ENCODE data around the gene P2RY14. TPM values are rescaled to one million over a fixed set of nuclear protein-coding genes. Genes with fewer than 3 reads are reported as not detected.
A peak's percentile ranks its signal among the peaks of the same experiment; 100 is the strongest.

The P2RY14 gene
- total RNA-seq, 1 experiment from 2014 or later = not detected

- Histone ChIP-seq H3K79me2 (ENCODE audit: low read depth) (peaks cover 18% of the 10 kb centered on the region), H2AFZ (no peak overlapping the region), H3K4me1 (replicated peaks; ENCODE audit: insufficient read depth) (peaks cover 43% of the 10 kb centered on the region), H3K27me3 (ENCODE audit: insufficient read depth, low read depth) (no peaks in the 10 kb centered on the region), H3K4me2 (no peak overlapping the region), H3K9me2 (ENCODE audit: insufficient read depth) (no peaks in the 10 kb centered on the region), H3K4me3 (no peak overlapping the region), H3K9me3 (ENCODE audit: insufficient read depth, low read depth) (no peaks in the 10 kb centered on the region), H3F3A (ENCODE audit: insufficient read depth, low read depth) (peaks cover 33% of the 10 kb centered on the region), H3K36me3 (ENCODE audit: low read depth) (peaks cover 7% of the 10 kb centered on the region; the same call in 1 of the 2 replicates), H4K20me1 (ENCODE audit: insufficient read depth) (no peaks in the 10 kb centered on the region), H3K27ac (peak overlapping the region; percentile 31; the same call in 1 of the 2 replicates)
- intact Hi-C loops (cut with micrococcal nuclease; ENCODE audit: unreplicated experiment) = loop anchor here (10.0 kb wide), 1 partner anchor 963 kb away; the partner anchor contains the start of gene MBNL1
- TF ChIP-seq EZH2 (IDR thresholded peaks at IDR 0.05; ENCODE audit: low read depth) (no peak), CTCF (conservative IDR thresholded peaks at IDR 0.05) (no peak)
- CTCF ChIA-PET = no interaction called here
- DNase-seq = peak in 1 of 2 experiments; percentile 52
- BruUV-seq (replicated peaks) = no TSS peak
- POLR2A ChIA-PET (ENCODE audit: unreplicated experiment) = no interaction called here
These were observed 23.4 kb upstream of the P2RY14 start for GRCh38 chr3:151301787-151302186.

- intact Hi-C loops (cut with micrococcal nuclease; ENCODE audit: unreplicated experiment) = loop anchor here (10.0 kb wide), 1 partner anchor 964 kb away; the partner anchor contains the start of gene MBNL1
- Histone ChIP-seq H3K79me2 (ENCODE audit: low read depth) (peaks cover 18% of the 10 kb centered on the region), H3K27me3 (ENCODE audit: insufficient read depth, low read depth) (no peaks in the 10 kb centered on the region), H4K20me1 (ENCODE audit: insufficient read depth) (no peaks in the 10 kb centered on the region), H3K4me2 (no peak overlapping the region), H3K4me1 (replicated peaks; ENCODE audit: insufficient read depth) (peaks cover 31% of the 10 kb centered on the region), H3K27ac (no peak overlapping the region), H3K9me3 (ENCODE audit: insufficient read depth, low read depth) (no peaks in the 10 kb centered on the region), H3F3A (ENCODE audit: insufficient read depth, low read depth) (peaks cover 21% of the 10 kb centered on the region), H3K4me3 (no peak overlapping the region), H3K9me2 (ENCODE audit: insufficient read depth) (no peaks in the 10 kb centered on the region), H3K36me3 (ENCODE audit: low read depth) (peaks cover 7% of the 10 kb centered on the region; the same call in 1 of the 2 replicates), H2AFZ (no peak overlapping the region)
- no peak for DNase-seq
- TF ChIP-seq EZH2 (IDR thresholded peaks at IDR 0.05; ENCODE audit: low read depth) = no peak
- TF ChIP-seq CTCF (conservative IDR thresholded peaks at IDR 0.05) = no peak
- ChIA-PET POLR2A (ENCODE audit: unreplicated experiment) (no interaction called here), CTCF (no interaction called here)
- no TSS peak for BruUV-seq (replicated peaks)
These were observed 22.2 kb upstream of the P2RY14 start for GRCh38 chr3:151300539-151300938.

GRCh38 chr3:151299006-151299405 is 20.7 kb upstream of the P2RY14 start:
- BruUV-seq (replicated peaks) = no TSS peak
- ChIA-PET CTCF (interaction anchor here (0.6 kb wide), 1 partner anchor 28 kb away, joined by 5 read pairs; no protein-coding TSS in a partner anchor), POLR2A (ENCODE audit: unreplicated experiment) (no interaction called here)
- DNase-seq = no peak
- no peak overlapping the region for H2AFZ ChIP-seq
- peaks cover 16% of the 10 kb centered on the region for H3K79me2 ChIP-seq (ENCODE audit: low read depth)
- H3K4me3 ChIP-seq = no peak overlapping the region
- H3K36me3 ChIP-seq (ENCODE audit: low read depth) = peaks cover 7% of the 10 kb centered on the region; the same call in 1 of the 2 replicates
- no peak for TF ChIP-seq CTCF (conservative IDR thresholded peaks at IDR 0.05)
- no peaks in the 10 kb centered on the region for H3K9me3 ChIP-seq (ENCODE audit: insufficient read depth, low read depth)
- H3K9me2 ChIP-seq (ENCODE audit: insufficient read depth) = no peaks in the 10 kb centered on the region
- H3K27ac ChIP-seq = no peak overlapping the region
- peaks cover 21% of the 10 kb centered on the region for H3K4me1 ChIP-seq (replicated peaks; ENCODE audit: insufficient read depth)
- no peaks in the 10 kb centered on the region for H4K20me1 ChIP-seq (ENCODE audit: insufficient read depth)
- no peak overlapping the region for H3K4me2 ChIP-seq
- no peaks in the 10 kb centered on the region for H3K27me3 ChIP-seq (ENCODE audit: insufficient read depth, low read depth)
- intact Hi-C loops (cut with micrococcal nuclease; ENCODE audit: unreplicated experiment) = loop anchor here (10.0 kb wide), 2 partner anchors 166 to 1166 kb away; partner anchors contain the start of gene IGSF10
- peaks cover 7% of the 10 kb centered on the region for H3F3A ChIP-seq (ENCODE audit: insufficient read depth, low read depth)

Data from PC-9 (cell line).